PC-3 (cell line): Measurements from ENCODE around the gene UBE2H.

Experiments
- EZH2 ChIP-seq: fragments of 300-600 bp; sonication (generic); IDR thresholded peaks from one replicate; pipeline ENCODE4 v1.6.1; 2017; ENCODE audit warnings: antibody characterized with exemption, mild to moderate bottlenecking, low read length; ENCODE audit not compliant: unreplicated experiment
- TF ChIP-seq, protein P1 (sequence below): fragments of 300-600 bp; sonication (generic); conservative IDR thresholded peaks from 2 replicates; pipeline ENCODE4 v1.5.1; 2017; ENCODE audit warnings: antibody characterized with exemption, low read depth, mild to moderate bottlenecking, low read length

DNA sequence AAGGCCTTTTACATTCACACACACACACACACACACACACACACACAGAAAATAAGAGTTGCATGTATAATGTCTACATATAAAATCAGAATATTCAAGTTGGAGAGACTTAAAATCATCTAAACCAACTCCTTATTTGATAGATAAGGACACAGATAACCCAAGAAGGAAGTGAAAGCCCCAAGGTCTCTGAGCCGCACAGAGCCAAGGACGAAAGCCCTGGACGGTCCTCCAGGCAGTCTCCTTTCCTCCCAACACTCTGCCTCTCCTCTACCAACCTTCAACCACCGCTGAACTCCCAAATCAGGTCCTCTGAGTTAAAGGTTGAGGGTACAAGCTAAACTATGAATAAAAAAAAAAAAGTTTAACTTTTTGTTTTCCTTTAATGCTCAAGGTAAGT lies 28.2 kb downstream of the UBE2H start:
- TF ChIP-seq, protein P1, sequence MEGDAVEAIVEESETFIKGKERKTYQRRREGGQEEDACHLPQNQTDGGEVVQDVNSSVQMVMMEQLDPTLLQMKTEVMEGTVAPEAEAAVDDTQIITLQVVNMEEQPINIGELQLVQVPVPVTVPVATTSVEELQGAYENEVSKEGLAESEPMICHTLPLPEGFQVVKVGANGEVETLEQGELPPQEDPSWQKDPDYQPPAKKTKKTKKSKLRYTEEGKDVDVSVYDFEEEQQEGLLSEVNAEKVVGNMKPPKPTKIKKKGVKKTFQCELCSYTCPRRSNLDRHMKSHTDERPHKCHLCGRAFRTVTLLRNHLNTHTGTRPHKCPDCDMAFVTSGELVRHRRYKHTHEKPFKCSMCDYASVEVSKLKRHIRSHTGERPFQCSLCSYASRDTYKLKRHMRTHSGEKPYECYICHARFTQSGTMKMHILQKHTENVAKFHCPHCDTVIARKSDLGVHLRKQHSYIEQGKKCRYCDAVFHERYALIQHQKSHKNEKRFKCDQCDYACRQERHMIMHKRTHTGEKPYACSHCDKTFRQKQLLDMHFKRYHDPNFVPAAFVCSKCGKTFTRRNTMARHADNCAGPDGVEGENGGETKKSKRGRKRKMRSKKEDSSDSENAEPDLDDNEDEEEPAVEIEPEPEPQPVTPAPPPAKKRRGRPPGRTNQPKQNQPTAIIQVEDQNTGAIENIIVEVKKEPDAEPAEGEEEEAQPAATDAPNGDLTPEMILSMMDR = no peak
- TF ChIP-seq EZH2 = no peak
